ENCODE measurements around the gene YBX3.
A peak's percentile ranks its signal among the peaks of the same experiment; 100 is the strongest.
"Not testable (repeated sequence)": the region's sequence is repeated elsewhere in the genome, so short reads cannot be mapped to it uniquely, and the experiment has no call there.

YBX3 gene

GRCh38 chr12:10722905-10723746 lies at the start of gene YBX3:
TSS of gene YBX3 (minus strand) at chr12:10723323. CDS start at chr12:10723111, 212 bp downstream.
- no peak for DNase-seq (ENCODE audit: low read depth)

- DNase-seq (ENCODE audit: low read depth) = no peak
Observed at GRCh38 chr12:10771132-10771733, 48.1 kb upstream of the YBX3 start.

- DNase-seq (ENCODE audit: low read depth) = no peak
Observed at GRCh38 chr12:10759657-10760056, 36.5 kb upstream of the YBX3 start.

- DNase-seq (ENCODE audit: low read depth) = no peak
Observed at GRCh38 chr12:10756194-10756593, 33.1 kb upstream of the YBX3 start.

GRCh38 chr12:10753059-10753458 lies 29.9 kb upstream of the YBX3 start:
- DNase-seq (ENCODE audit: low read depth) = peak; percentile 36

- DNase-seq (ENCODE audit: low read depth) = no peak
Observed at GRCh38 chr12:10750385-10750727, 27.2 kb upstream of the YBX3 start.

- peak; percentile 80 for DNase-seq (ENCODE audit: low read depth)
Observed at GRCh38 chr12:10749700-10750384, 26.7 kb upstream of the YBX3 start.

GRCh38 chr12:10747730-10748129 lies 24.6 kb upstream of the YBX3 start:
- DNase-seq (ENCODE audit: low read depth) = no peak

GRCh38 chr12:10743420-10743819 lies 20.3 kb upstream of the YBX3 start:
- DNase-seq (ENCODE audit: low read depth) = not testable (repeated sequence)

GRCh38 chr12:10741845-10742244 lies 18.7 kb upstream of the YBX3 start:
- no peak for DNase-seq (ENCODE audit: low read depth)

- no peak for DNase-seq (ENCODE audit: low read depth)
Observed at GRCh38 chr12:10740182-10740581, 17.1 kb upstream of the YBX3 start.

GRCh38 chr12:10739157-10740118 lies 16.3 kb upstream of the YBX3 start:
- DNase-seq (ENCODE audit: low read depth) = no peak

GRCh38 chr12:10737249-10737648 lies 14.1 kb upstream of the YBX3 start:
- DNase-seq (ENCODE audit: low read depth) = no peak

- DNase-seq (ENCODE audit: low read depth) = no peak
Observed at GRCh38 chr12:10736463-10736862, 13.3 kb upstream of the YBX3 start.

- no peak for DNase-seq (ENCODE audit: low read depth)
Observed at GRCh38 chr12:10735428-10735827, 12.3 kb upstream of the YBX3 start.

GRCh38 chr12:10732549-10732948 lies 9.4 kb upstream of the YBX3 start:
- DNase-seq (ENCODE audit: low read depth) = no peak

GRCh38 chr12:10732066-10732465 lies 8.9 kb upstream of the YBX3 start:
- no peak for DNase-seq (ENCODE audit: low read depth)

- no peak for DNase-seq (ENCODE audit: low read depth)
Observed at GRCh38 chr12:10730559-10730958, 7.4 kb upstream of the YBX3 start.

GRCh38 chr12:10728091-10728490 lies 5.0 kb upstream of the YBX3 start:
- DNase-seq (ENCODE audit: low read depth) = no peak

GRCh38 chr12:10726945-10727344 lies 3.8 kb upstream of the YBX3 start:
- no peak for DNase-seq (ENCODE audit: low read depth)

GRCh38 chr12:10725003-10725402 lies 1.9 kb upstream of the YBX3 start:
- no peak for DNase-seq (ENCODE audit: low read depth)

GRCh38 chr12:10722502-10722904 lies 620 bp downstream of the YBX3 start:
- DNase-seq (ENCODE audit: low read depth) = no peak

Data from GM04503 (cell line).